Measurements from ENCODE around the gene DSCAML1. TPM values are rescaled to one million over a fixed set of nuclear protein-coding genes. Genes with fewer than 3 reads are reported as not detected.

Gene DSCAML1
- total and polyA plus RNA-seq, 9 of the 15 experiments (the other 6 are each of a cell fraction or from before 2014, with no cell fraction given): not detected

GRCh38 chr11:117647872-117648271, 149.1 kb downstream of the DSCAML1 start (continued):
- no peak for TF ChIP-seq MGA (IDR thresholded peaks at IDR 0.05)
- no peak for TF ChIP-seq ZNF184 (CRISPR knock-in tag; IDR thresholded peaks at IDR 0.05)
- TF ChIP-seq PCBP2 (IDR thresholded peaks at IDR 0.05; ENCODE audit: low read depth, low read length, poor library complexity, severe bottlenecking): no peak
- no peak for TF ChIP-seq RCOR1 (IDR thresholded peaks at IDR 0.05; ENCODE audit: borderline replicate concordance in 1 of 2, low read depth in 2 of 2, low read length in 2 of 2)
- TF ChIP-seq CHD7 (IDR thresholded peaks at IDR 0.05; ENCODE audit: low read depth, low read length): no peak

All from K562 (cell line).